ENCODE data around the gene SMARCA1.

The SMARCA1 gene

DNA sequence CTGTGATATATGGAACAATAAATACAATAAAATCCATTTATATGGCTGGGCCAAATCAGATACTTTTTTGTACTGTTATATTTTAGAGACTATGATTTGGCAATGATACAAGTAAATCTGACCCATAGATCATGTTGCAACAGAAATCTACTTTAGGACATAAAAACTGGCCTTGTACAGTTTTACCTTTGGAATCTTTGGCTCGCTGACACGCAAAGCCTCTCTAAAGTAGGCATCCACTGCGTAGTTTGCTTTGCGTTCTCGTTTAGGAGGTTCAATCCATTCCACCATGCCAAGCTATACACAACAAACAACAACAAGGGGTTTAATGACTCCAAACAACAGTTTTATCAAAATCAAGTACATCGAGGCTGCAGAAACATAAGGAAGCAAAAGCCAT is 42.4 kb downstream of the SMARCA1 start:
- no peaks in the 10 kb centered on the region; the same call in 1 of the 2 replicates for H4K20me1 ChIP-seq
- H3K36me3 ChIP-seq, result no peaks in the 10 kb centered on the region
- no peak overlapping the region for H3K9ac ChIP-seq
- H3K27me3 ChIP-seq, result peaks cover 67% of the 10 kb centered on the region
- H3K4me1 ChIP-seq, result no peaks in the 10 kb centered on the region
- H3K4me3 ChIP-seq, result no peak overlapping the region
- H3K4me2 ChIP-seq, result no peak overlapping the region
- H3K9me3 ChIP-seq, result no peaks in the 10 kb centered on the region
- H3K27ac ChIP-seq, result no peak overlapping the region
- TF ChIP-seq Cebpa-rat (IDR thresholded peaks at IDR 0.05), result no peak

DNA sequence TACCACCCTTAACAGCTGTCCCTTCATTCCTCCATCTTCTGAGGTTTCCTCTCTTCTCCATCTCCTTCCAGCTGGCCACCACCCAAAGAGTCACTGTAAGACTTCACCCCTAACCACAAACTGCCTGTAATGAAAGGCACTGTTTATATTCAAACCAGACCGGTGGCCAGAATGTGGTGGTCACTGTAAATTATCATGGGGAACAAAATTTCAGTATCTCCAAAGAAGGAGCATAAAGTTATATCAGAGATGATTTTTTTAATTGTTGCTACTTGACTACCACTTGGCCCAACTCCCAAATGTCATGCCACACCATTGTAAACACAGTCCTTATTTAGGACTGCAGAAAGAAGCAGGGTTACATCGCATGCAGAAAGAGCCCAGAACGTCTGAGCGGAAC is 44.8 kb downstream of the SMARCA1 start:
- Histone ChIP-seq H3K27ac (no peak overlapping the region), H3K9ac (no peak overlapping the region), H3K27me3 (peaks cover 65% of the 10 kb centered on the region), H3K4me3 (no peak overlapping the region), H3K36me3 (no peaks in the 10 kb centered on the region), H3K4me2 (no peak overlapping the region), H3K9me3 (no peaks in the 10 kb centered on the region), H3K4me1 (no peaks in the 10 kb centered on the region), H4K20me1 (no peaks in the 10 kb centered on the region; the same call in 1 of the 2 replicates)
- TF ChIP-seq Cebpa-rat (IDR thresholded peaks at IDR 0.05), result no peak

DNA sequence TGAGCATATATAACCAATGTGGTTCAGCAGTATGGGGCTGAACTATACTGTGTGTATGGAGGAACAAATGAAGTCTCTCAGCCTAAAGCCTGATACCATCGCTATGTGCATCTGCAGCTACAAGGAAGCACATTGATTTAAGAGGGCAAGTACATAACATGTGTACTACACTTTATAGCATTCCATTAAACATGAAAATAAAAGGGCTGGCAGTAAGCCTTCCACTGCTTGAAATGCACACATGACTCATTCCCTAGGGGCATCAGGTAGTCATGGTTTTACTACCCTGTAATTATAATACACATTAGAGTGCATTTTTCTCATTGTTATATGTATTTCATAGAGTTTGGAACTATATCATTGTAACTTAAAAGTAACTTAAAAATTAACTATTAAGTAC is 51.2 kb downstream of the SMARCA1 start:
- H3K27ac ChIP-seq, result no peak overlapping the region
- H3K9me3 ChIP-seq, result no peaks in the 10 kb centered on the region
- no peak overlapping the region for H3K9ac ChIP-seq
- H3K4me3 ChIP-seq, result no peak overlapping the region
- TF ChIP-seq Cebpa-rat (IDR thresholded peaks at IDR 0.05), result no peak
- no peak overlapping the region for H3K4me2 ChIP-seq
- no peaks in the 10 kb centered on the region for H3K36me3 ChIP-seq
- H4K20me1 ChIP-seq, result peaks cover 7% of the 10 kb centered on the region; the same call in 1 of the 2 replicates
- peaks cover 82% of the 10 kb centered on the region for H3K27me3 ChIP-seq
- H3K4me1 ChIP-seq, result no peaks in the 10 kb centered on the region

DNA sequence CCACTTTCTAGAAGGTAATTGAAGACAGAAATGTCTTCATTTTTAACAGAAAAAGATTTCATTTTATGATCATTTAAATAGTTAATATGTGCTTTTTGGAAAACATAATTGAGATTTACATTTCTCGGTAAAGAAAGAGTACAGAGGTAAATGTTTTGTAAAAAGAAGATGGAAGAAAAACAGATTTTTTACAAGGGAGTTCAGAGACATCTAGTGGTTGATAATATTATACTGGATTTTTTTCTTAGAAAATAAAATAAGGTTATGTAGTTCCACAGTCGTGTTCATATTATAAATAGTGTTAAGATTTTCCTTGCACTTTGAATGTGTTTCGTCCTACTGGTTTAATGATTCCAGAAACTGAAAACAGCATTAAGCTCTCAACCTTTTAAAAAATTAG is 60.6 kb downstream of the SMARCA1 start:
- no peaks in the 10 kb centered on the region for H3K36me3 ChIP-seq
- H3K9ac ChIP-seq, result no peak overlapping the region
- no peaks in the 10 kb centered on the region for H3K4me1 ChIP-seq
- no peak overlapping the region for H3K4me3 ChIP-seq
- peaks cover 2% of the 10 kb centered on the region; the same call in 1 of the 2 replicates for H4K20me1 ChIP-seq
- H3K9me3 ChIP-seq, result no peaks in the 10 kb centered on the region
- no peak overlapping the region for H3K4me2 ChIP-seq
- no peak overlapping the region for H3K27ac ChIP-seq
- H3K27me3 ChIP-seq, result peaks cover 84% of the 10 kb centered on the region
- TF ChIP-seq Cebpa-rat (IDR thresholded peaks at IDR 0.05), result no peak

DNA sequence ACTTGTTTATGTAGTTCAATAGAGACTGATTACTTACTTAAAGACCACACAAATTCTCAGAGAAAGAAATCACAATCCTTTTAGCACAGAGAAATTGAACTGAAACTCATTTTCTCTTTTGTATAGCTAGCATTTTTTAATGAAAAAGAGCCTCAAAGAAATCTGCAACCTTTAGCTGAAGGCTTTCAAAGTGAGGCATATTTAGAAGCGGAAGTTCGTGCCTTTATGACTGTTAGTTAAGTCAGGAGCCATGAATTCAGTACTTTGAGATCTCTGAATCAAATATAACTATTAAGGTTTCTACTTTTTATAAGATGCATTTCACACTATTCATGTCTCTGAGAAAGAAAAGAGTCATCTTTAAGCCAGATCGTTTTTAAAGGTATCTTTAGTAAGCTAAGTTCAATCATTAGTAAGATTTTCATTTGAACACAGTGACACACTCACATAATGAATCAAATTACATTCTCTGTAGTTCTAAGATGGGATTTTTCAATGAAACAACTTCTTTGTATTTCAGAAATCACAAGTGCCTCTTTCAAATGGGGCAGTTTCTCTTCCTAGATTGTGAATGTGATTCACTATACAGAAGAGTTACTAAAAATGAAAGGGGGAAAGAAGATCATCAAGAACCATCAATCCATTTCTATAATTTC is 61.4 kb downstream of the SMARCA1 start:
- Histone ChIP-seq H3K4me1 (no peaks in the 10 kb centered on the region), H3K9me3 (no peaks in the 10 kb centered on the region), H3K4me2 (no peak overlapping the region), H3K4me3 (no peak overlapping the region), H3K27me3 (peaks cover 83% of the 10 kb centered on the region), H4K20me1 (no peaks in the 10 kb centered on the region), H3K27ac (no peak overlapping the region), H3K9ac (no peak overlapping the region), H3K36me3 (no peaks in the 10 kb centered on the region)
- TF ChIP-seq Cebpa-rat (IDR thresholded peaks at IDR 0.05), result no peak

DNA sequence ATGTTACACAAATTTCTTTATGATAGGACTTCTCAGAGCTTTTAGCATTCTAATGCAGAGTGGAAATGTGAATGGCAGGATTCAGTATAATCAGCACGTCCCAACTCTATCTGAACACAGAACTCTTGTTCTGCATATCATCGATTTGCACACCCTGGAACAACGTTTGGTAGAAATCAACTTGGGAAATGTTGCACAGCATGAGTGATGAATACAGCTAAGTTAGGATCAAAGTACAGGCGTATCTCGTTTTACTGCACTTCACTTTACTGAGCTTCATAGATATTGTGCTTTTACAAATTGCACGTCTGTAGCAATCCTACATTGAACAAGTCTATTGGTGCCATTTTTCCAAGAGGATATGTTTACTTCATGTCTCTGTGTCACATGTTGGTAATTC is 70.8 kb downstream of the SMARCA1 start:
- H3K27me3 ChIP-seq, result peaks cover 70% of the 10 kb centered on the region
- no peak overlapping the region for H3K4me3 ChIP-seq
- H3K9ac ChIP-seq, result no peak overlapping the region
- H3K4me1 ChIP-seq, result no peaks in the 10 kb centered on the region
- TF ChIP-seq Cebpa-rat (IDR thresholded peaks at IDR 0.05), result no peak
- H4K20me1 ChIP-seq, result no peaks in the 10 kb centered on the region
- H3K9me3 ChIP-seq, result no peaks in the 10 kb centered on the region
- H3K36me3 ChIP-seq, result no peaks in the 10 kb centered on the region
- H3K4me2 ChIP-seq, result no peak overlapping the region
- H3K27ac ChIP-seq, result no peak overlapping the region

DNA sequence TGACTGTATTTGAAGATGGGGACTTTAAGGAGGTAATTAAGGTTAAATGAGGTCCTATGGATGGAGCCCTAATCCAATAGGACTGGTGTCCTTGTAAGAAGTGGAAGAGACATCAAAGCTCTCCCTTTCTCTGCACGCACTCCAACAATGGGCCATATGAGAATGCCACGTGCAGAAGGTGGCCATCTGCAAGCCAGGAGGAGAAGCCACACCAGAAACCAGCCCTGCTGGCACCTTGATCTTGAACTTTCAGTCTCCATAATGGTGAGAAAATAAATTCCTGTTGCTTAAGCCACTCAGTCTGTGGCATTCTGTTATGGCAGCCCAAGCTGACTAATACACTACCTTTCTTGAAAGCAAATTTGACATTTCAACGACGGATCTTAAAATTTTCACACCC is 73.2 kb downstream of the SMARCA1 start:
- Histone ChIP-seq H3K4me1 (no peaks in the 10 kb centered on the region), H3K4me2 (no peak overlapping the region), H4K20me1 (0 out of 2 replicates have a peak, but pooled peaks cover 4% of the 10 kb centered on the region), H3K36me3 (no peaks in the 10 kb centered on the region), H3K27me3 (peaks cover 76% of the 10 kb centered on the region), H3K4me3 (no peak overlapping the region), H3K27ac (no peak overlapping the region), H3K9ac (no peak overlapping the region), H3K9me3 (no peaks in the 10 kb centered on the region)
- no peak for TF ChIP-seq Cebpa-rat (IDR thresholded peaks at IDR 0.05)

DNA sequence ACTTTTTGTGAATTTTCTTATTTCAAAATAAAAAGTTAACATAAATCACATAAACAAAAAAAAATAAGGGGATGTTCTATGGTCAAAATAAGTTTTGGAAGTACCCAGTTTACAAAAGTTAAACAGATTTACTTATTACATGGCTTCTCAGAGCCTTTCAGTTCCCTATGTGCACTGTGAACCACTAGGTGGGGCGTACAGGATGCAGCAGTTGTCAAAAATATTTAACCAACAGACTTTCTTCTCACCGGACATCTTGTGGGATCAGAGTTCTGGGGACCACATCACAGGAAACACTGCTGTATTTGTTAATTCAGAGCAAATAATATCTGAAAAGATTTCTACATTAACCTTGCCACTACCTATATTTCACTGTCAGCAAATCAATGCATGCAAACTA is 74.1 kb downstream of the SMARCA1 start:
- Histone ChIP-seq H3K9me3 (no peaks in the 10 kb centered on the region), H3K27me3 (peaks cover 81% of the 10 kb centered on the region), H3K36me3 (no peaks in the 10 kb centered on the region), H3K4me2 (no peak overlapping the region), H3K4me3 (no peak overlapping the region), H4K20me1 (0 out of 2 replicates have a peak, but pooled peaks cover 12% of the 10 kb centered on the region), H3K27ac (no peak overlapping the region), H3K4me1 (no peaks in the 10 kb centered on the region), H3K9ac (no peak overlapping the region)
- TF ChIP-seq Cebpa-rat (IDR thresholded peaks at IDR 0.05), result no peak

DNA sequence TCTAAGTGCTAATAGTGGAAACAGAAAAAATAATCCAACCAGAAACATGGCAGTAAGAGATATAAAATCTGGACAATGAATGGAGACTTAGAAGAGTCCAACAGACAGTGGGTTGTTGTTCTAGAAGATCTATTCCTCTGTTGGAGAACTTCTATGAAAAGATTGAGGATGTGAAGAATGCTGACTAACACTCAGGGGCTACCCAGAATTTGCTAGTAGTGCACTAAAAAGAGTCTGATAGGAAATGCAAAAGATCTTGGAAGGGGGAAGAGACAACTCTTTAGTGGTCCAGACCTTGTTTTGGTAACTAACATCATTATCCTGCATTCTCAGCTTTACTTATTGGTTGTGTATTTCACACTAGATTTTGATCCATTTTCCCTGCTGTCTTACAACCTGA is 77.9 kb downstream of the SMARCA1 start:
- Histone ChIP-seq H3K4me2 (no peak overlapping the region), H3K4me3 (no peak overlapping the region), H4K20me1 (0 out of 2 replicates have a peak, but pooled peaks cover 12% of the 10 kb centered on the region), H3K4me1 (no peaks in the 10 kb centered on the region), H3K9me3 (no peaks in the 10 kb centered on the region), H3K9ac (no peak overlapping the region), H3K36me3 (no peaks in the 10 kb centered on the region), H3K27me3 (peaks cover 93% of the 10 kb centered on the region), H3K27ac (no peak overlapping the region)
- no peak for TF ChIP-seq Cebpa-rat (IDR thresholded peaks at IDR 0.05)

DNA sequence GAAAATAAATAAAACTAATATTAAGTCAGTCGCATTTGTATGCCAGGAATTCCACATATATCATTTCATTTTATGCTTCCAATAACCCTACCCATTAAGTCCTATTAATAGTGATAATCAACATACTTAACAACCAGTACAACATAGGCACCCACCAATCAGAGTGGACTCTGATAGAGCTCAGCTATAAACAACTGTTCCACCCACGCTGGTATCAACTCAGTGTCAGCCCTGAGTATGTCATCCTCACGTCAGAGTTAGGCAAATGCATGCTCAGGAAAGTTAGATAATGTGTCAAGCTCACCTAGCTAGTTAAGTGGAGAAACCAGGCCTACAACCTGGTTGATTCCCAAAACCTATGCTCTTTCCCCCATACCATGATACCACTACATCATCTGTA is 89.3 kb downstream of the SMARCA1 start:
- Histone ChIP-seq H3K4me3 (no peak overlapping the region), H3K36me3 (no peaks in the 10 kb centered on the region), H3K9ac (no peak overlapping the region), H3K9me3 (no peaks in the 10 kb centered on the region), H3K4me1 (no peaks in the 10 kb centered on the region), H4K20me1 (no peaks in the 10 kb centered on the region), H3K4me2 (no peak overlapping the region), H3K27ac (no peak overlapping the region), H3K27me3 (peaks cover 40% of the 10 kb centered on the region)
- TF ChIP-seq Cebpa-rat (IDR thresholded peaks at IDR 0.05), result no peak

DNA sequence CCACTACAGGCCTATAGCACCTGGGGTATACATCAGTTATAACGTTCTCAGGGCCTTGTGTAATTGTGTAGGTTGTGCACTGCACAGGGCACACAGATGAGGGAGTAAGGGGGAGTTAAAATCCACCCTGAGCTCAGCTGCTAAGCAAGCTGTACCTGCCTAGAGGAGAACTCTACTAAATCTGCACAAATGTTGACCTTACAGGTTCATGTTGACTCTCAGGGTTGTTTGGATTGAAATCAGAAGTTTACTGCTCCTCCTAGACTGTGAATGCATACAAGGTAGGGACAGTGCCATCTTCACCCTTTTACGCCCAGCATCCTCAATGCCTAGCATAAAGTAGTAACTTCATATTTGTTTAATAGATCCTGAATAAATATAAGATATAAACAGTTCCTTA is 89.8 kb downstream of the SMARCA1 start:
- no peak overlapping the region for H3K4me2 ChIP-seq
- H3K36me3 ChIP-seq, result no peaks in the 10 kb centered on the region
- H3K4me3 ChIP-seq, result no peak overlapping the region
- H3K27ac ChIP-seq, result no peak overlapping the region
- peaks cover 40% of the 10 kb centered on the region for H3K27me3 ChIP-seq
- H3K4me1 ChIP-seq, result no peaks in the 10 kb centered on the region
- no peak overlapping the region for H3K9ac ChIP-seq
- H4K20me1 ChIP-seq, result no peaks in the 10 kb centered on the region
- no peak for TF ChIP-seq Cebpa-rat (IDR thresholded peaks at IDR 0.05)
- H3K9me3 ChIP-seq, result no peaks in the 10 kb centered on the region
